Measurements from ENCODE around the gene CRYBG2. TPM values are rescaled to one million over a fixed set of nuclear protein-coding genes. Genes with fewer than 3 reads are reported as not detected.

The CRYBG2 gene
- polyA plus RNA-seq, 1 donor from 2014 or later, result 2.5 TPM

DNA sequence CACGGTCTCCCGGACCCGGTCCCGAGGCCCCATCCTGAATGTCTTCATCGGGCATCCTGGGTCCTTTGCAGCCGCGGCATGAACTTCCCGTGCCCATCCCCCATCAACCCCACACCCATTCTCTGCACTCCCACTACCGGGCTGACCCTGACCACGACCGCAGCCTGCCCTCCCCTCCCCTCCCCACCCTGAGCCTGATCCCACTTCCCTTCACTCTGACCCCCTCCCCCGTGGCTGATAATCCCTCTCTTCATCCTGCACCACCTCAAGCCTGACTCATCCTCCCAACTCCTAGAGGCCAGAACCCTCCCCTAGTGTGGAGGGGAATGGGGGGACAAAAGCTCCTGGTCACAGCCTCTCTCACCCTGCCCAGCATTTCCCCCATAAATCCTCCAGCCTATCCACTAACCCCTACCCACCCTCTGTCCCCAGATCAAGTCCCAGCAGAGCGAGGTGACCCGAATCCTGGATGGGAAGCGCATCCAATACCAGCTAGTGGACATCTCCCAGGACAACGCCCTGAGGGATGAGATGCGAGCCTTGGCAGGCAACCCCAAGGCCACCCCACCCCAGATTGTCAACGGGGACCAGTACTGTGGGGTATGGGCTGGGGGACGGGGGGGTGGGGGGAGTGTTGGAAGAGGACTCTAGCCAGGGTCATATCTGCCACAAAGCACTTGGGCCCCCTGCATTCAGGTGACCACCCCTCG lies 73.4 kb downstream of the CRYBG2 start:
- peak overlapping the region; percentile 48 for H3K4me2 ChIP-seq (ENCODE audit: low read length)
- TF ChIP-seq RAD21 (conservative IDR thresholded peaks at IDR 0.05) (no peak), POLR2AphosphoS5 (IDR thresholded peaks at IDR 0.05) (no peak), SMC3 (conservative IDR thresholded peaks at IDR 0.05; ENCODE audit: poor library complexity) (no peak), EZH2 (IDR thresholded peaks at IDR 0.05; ENCODE audit: borderline replicate concordance, insufficient read depth, low read length, poor library complexity, severe bottlenecking) (no peak), EP300 (conservative IDR thresholded peaks at IDR 0.05; ENCODE audit: poor library complexity, severe bottlenecking) (no peak)
- TF ChIP-seq, protein P1, sequence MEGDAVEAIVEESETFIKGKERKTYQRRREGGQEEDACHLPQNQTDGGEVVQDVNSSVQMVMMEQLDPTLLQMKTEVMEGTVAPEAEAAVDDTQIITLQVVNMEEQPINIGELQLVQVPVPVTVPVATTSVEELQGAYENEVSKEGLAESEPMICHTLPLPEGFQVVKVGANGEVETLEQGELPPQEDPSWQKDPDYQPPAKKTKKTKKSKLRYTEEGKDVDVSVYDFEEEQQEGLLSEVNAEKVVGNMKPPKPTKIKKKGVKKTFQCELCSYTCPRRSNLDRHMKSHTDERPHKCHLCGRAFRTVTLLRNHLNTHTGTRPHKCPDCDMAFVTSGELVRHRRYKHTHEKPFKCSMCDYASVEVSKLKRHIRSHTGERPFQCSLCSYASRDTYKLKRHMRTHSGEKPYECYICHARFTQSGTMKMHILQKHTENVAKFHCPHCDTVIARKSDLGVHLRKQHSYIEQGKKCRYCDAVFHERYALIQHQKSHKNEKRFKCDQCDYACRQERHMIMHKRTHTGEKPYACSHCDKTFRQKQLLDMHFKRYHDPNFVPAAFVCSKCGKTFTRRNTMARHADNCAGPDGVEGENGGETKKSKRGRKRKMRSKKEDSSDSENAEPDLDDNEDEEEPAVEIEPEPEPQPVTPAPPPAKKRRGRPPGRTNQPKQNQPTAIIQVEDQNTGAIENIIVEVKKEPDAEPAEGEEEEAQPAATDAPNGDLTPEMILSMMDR (IDR thresholded peaks at IDR 0.05; ENCODE audit: poor library complexity, severe bottlenecking), result no peak
- TF ChIP-seq, protein P2, sequence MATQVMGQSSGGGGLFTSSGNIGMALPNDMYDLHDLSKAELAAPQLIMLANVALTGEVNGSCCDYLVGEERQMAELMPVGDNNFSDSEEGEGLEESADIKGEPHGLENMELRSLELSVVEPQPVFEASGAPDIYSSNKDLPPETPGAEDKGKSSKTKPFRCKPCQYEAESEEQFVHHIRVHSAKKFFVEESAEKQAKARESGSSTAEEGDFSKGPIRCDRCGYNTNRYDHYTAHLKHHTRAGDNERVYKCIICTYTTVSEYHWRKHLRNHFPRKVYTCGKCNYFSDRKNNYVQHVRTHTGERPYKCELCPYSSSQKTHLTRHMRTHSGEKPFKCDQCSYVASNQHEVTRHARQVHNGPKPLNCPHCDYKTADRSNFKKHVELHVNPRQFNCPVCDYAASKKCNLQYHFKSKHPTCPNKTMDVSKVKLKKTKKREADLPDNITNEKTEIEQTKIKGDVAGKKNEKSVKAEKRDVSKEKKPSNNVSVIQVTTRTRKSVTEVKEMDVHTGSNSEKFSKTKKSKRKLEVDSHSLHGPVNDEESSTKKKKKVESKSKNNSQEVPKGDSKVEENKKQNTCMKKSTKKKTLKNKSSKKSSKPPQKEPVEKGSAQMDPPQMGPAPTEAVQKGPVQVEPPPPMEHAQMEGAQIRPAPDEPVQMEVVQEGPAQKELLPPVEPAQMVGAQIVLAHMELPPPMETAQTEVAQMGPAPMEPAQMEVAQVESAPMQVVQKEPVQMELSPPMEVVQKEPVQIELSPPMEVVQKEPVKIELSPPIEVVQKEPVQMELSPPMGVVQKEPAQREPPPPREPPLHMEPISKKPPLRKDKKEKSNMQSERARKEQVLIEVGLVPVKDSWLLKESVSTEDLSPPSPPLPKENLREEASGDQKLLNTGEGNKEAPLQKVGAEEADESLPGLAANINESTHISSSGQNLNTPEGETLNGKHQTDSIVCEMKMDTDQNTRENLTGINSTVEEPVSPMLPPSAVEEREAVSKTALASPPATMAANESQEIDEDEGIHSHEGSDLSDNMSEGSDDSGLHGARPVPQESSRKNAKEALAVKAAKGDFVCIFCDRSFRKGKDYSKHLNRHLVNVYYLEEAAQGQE (IDR thresholded peaks at IDR 0.05; ENCODE audit: borderline replicate concordance), result no peak
- H3K9me3 ChIP-seq (ENCODE audit: low read length), result no peaks in the 10 kb centered on the region
- H4K20me1 ChIP-seq (ENCODE audit: insufficient read depth), result no peaks in the 10 kb centered on the region
- H3K79me2 ChIP-seq (replicated peaks; ENCODE audit: insufficient read depth, low read length), result peaks cover 5% of the 10 kb centered on the region
- H3K4me3 ChIP-seq (ENCODE audit: low read length), result peak overlapping the region; percentile 97
- H3K9ac ChIP-seq (ENCODE audit: low read length), result peak overlapping the region; percentile 65
- H3K27ac ChIP-seq (ENCODE audit: low read length), result no peak overlapping the region
- no peaks in the 10 kb centered on the region for H3K36me3 ChIP-seq (ENCODE audit: insufficient read depth, low read length)
- H2AFZ ChIP-seq (ENCODE audit: low read depth, low read length), result peak overlapping the region; percentile 42
- no peaks in the 10 kb centered on the region for H3K27me3 ChIP-seq (ENCODE audit: insufficient read depth, low read depth, low read length)
- no peaks in the 10 kb centered on the region for H3F3A ChIP-seq (ENCODE audit: insufficient read depth, low read length, poor library complexity, severe bottlenecking)
- no peaks in the 10 kb centered on the region for H3K9me2 ChIP-seq (ENCODE audit: insufficient read depth, low read length)

DNA sequence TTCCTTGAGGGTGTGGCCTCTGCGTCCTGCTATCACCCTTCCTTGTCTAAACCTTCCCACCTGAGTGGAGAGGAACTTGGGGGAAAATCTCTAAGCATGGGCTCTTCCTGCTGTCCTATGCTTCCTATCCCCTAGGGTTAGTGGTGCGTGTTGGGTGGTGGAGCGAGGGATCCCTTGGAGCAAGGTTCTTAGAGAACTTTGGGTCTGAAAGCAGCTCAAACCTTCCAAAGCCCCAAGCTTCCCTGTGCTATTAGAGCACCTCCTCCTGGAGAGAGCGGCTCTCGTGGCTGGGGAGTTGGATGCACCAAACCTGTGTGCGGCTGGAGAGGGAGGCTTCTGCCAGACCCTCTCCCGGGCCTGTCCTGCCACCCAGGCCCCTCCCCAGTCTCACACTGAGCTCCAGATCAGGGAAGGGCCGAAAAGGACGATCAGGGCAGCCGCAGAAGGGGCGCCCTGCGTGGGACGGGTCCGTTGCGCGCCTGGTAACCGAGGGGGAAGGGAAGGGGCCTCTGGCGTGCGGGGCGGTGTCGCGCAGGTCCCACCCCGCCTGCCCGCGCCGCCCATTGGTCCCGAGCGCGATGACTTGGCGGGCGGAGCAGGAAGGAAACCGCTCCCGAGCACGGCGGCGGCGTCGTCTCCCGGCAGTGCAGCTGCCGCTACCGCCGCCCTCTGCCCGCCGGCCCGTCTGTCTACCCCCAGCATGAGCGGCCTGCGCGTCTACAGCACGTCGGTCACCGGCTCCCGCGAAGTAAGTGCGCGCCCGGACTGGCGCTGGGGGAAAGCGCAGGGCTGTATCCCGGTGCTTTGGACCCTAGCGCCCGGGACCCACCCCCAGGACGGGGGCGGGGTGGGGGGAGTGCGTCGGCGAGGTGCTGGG lies 74.2 kb downstream of the CRYBG2 start, which contains the start of gene SH3BGRL3:
TSS of gene SH3BGRL3 (plus strand) at position 631 of the 877 bp plus-strand sequence. CDS start at position 701, 70 bp downstream.
- Histone ChIP-seq H3K4me3 (ENCODE audit: low read length) (peak within 1 kb of the TSS; percentile 97), H3K9ac (ENCODE audit: low read length) (peak within 1 kb of the TSS; percentile 65), H3K27ac (ENCODE audit: low read length) (peak within 1 kb of the TSS; percentile 42), H3K79me2 (replicated peaks; ENCODE audit: insufficient read depth, low read length) (peaks cover 5% of the 10 kb centered on the region), H3F3A (ENCODE audit: insufficient read depth, low read length, poor library complexity, severe bottlenecking) (no peaks in the 10 kb centered on the region), H3K9me2 (ENCODE audit: insufficient read depth, low read length) (no peaks in the 10 kb centered on the region), H3K36me3 (ENCODE audit: insufficient read depth, low read length) (no peaks in the 10 kb centered on the region), H2AFZ (ENCODE audit: low read depth, low read length) (peak within 1 kb of the TSS; percentile 42), H3K9me3 (ENCODE audit: low read length) (no peaks in the 10 kb centered on the region), H3K4me2 (ENCODE audit: low read length) (peak within 1 kb of the TSS; percentile 73), H4K20me1 (ENCODE audit: insufficient read depth) (no peaks in the 10 kb centered on the region), H3K27me3 (ENCODE audit: insufficient read depth, low read depth, low read length) (no peaks in the 10 kb centered on the region)
- TF ChIP-seq SMC3 (conservative IDR thresholded peaks at IDR 0.05; ENCODE audit: poor library complexity) (peak; percentile 49), MXI1 (conservative IDR thresholded peaks at IDR 0.05; ENCODE audit: poor library complexity, severe bottlenecking) (peak; percentile 80), EP300 (conservative IDR thresholded peaks at IDR 0.05; ENCODE audit: poor library complexity, severe bottlenecking) (no peak), POLR2AphosphoS5 (IDR thresholded peaks at IDR 0.05) (peak; percentile 65), TAF1 (IDR thresholded peaks at IDR 0.05; ENCODE audit: low read depth) (peak; percentile 69), RAD21 (conservative IDR thresholded peaks at IDR 0.05) (no peak), EZH2 (IDR thresholded peaks at IDR 0.05; ENCODE audit: borderline replicate concordance, insufficient read depth, low read length, poor library complexity, severe bottlenecking) (no peak)
- TF ChIP-seq, protein P1 (IDR thresholded peaks at IDR 0.05; ENCODE audit: poor library complexity, severe bottlenecking), result peak; percentile 76
- TF ChIP-seq, protein P2 (IDR thresholded peaks at IDR 0.05; ENCODE audit: borderline replicate concordance), result no peak

Data from neural cell (in vitro differentiated cells).